Activated T-helper 1 cell treated with Interleukin-2 at 50 U/mL for 16 hours (primary cell): Measurements from ENCODE around the gene CALU.

Experiments
- DNase-seq: peaks from one replicate; pipeline ENCODE4 v3.0.0-alpha.2; 2020; ENCODE audit warnings: low read depth

The CALU gene

DNA sequence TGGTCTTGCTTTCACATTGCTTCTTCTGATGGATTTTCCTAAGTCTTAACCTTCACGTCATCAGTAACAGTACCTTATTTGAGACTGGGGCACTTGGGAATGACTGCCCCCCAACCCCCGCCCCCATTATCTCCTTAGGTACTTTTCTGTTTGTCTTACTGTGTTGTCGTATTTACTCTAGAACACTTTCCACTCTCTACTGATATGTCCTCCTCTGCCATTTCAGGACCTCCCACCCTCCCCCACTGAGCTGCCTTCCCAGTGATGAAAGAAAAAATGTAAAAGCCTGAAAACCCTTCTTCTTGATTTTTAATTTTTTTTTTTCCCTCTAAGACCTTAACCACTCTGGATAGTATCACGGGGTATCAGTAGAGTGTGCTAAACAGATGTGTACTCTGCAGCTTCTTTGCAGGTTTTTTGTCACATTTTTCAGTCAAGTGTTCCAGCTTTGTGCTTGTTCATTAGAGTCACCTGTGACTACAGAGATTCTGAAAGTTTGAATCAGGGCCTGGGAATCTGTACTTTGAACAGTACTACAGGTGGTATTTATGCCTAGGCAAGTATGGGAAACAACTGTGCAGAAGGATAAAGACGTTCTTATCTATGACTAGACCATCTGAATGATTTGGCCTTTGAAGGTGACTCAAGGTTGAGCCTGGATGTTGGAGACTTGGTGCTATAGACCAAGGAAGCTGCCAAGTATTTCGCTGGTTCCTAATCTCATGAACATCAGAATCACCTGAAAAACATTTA lies 8.3 kb downstream of the CALU start:
- DNase-seq = no peak

DNA sequence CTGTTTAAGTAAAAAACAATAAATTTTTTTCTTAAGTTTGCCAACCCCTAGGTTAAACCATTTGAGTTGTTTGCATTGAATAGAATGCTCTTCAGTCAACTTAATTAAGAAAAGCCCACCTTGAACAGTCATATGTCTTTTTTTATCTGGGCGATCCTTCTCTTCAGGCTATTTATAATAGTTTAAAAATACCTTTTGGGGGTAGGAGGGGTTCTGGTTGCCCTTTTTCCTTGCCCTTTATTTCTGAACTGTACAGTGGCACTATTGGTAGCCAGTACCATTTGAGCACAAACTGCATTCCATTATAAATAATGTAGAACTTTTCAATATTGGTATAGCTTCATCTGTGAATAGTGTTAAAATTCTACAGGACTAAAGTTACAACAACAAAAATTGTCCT lies 13.1 kb downstream of the CALU start:
- DNase-seq = no peak

GRCh38 chr7:128755075-128755818 lies 16.1 kb downstream of the CALU start:
- no peak for DNase-seq

DNA sequence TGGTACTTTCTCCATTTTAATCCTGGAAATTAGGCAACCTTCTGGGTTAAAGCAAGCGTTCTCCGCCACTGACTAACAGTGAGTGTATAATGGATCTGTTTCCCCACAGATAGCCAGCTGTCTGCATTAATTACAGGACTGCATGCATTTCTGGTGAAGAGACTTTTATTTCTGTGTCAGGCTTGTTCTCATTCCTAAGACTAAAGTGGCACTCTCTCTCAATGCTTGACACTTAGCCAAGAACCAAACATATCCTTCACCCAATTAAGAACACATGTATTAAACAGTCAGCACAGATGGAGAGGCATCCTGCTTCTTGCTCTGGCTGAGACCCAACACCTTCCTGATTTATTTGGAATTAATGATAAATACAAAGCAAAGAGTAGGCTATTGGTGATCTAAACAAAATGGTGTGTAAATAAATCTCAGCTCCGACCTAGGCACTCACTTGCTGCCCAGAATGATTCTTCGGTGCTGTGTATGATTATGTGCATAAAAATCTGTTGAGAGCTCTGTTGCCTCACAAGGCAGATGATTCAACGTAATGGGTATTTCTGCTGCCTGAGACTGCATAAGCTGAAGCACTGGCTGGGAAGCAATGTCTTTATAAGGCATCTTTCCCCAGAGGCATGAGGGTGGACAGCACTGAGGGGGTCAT lies 16.8 kb downstream of the CALU start:
- DNase-seq = no peak

GRCh38 chr7:128757203-128757602 lies 18.0 kb downstream of the CALU start:
- no peak for DNase-seq

- no peak for DNase-seq
Measured at GRCh38 chr7:128758553-128758952, 19.4 kb downstream of the CALU start.

- DNase-seq = no peak
Measured at GRCh38 chr7:128759242-128759641, 20.1 kb downstream of the CALU start.

DNA sequence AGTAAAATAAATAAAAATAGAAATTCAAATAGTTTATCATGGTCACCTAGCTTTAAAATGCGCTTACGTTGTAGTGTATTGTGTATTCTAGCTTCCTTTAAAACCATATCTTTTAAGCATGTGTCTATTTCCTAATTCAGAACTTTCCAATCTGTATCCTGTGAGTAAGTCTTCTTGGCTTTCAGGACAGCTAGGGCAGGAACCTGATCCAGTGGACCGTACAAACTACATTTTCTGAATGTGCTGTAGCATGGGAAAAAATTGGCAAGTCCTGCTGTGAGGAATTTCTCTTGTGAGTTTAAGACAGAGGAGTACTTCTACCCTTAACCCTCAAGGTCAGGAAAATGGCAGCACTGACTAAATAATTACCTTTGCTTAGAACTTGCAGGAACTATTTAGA lies 24.4 kb downstream of the CALU start:
- DNase-seq = no peak

DNA sequence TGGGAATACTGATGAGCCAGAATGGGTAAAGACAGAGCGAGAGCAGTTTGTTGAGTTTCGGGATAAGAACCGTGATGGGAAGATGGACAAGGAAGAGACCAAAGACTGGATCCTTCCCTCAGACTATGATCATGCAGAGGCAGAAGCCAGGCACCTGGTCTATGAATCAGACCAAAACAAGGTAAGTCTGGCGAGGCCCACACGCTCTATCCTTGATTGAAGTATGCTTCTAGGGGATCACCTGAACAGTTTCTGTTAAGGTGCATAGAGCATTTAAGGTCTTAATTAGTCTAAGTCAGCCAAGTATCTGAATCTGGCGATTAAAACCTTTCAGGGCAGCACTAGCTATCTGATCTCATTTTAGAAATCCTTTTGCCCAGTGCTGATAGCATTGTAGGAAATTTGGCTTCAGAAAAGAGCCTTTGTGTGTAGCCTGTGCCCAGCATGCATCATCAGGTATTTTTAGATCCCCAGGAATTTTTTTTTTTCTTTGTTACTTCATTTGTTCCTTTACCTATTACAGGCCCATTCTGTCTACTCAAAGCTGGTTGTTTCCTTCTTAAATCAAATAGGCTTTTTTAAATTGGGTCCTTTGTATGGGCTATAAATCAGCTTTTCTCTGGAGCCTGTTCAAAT lies 28.4 kb downstream of the CALU start:
- DNase-seq = no peak

GRCh38 chr7:128770233-128770632 lies 31.1 kb downstream of the CALU start:
- no peak for DNase-seq

GRCh38 chr7:128773604-128774003 lies 34.4 kb downstream of the CALU start:
- DNase-seq = no peak

DNA sequence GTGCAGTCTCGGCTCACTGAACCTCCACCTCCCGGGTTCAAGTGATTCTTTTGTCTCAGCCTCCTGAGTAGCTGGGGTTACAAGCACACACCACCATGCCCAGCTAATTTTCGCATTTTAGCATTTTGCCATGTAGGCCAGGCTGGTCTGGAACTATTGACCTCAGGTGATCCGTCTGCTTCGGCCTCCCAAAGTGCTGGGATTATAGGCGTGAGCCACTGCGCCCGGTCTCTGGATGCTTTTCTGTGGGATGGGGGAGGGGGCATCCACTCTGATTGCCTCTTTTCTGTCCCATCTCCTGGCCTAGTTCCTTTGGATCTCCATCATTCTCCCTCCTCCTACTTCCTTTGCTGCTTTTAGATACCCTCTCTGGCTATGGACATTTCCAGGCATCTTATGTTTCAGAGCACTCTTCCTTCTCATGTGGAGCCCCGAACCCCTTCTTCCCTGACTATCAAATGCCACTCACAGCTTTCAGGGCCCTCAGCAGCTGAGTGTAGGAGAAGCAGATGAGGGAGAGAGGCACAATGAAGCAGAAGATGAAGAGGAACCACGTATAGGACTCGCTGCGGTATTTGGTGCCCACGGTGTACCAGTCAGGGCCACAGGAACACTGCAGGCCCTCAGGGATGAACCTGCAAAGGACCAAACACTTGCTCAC lies 35.0 kb downstream of the CALU start:
- no peak for DNase-seq

DNA sequence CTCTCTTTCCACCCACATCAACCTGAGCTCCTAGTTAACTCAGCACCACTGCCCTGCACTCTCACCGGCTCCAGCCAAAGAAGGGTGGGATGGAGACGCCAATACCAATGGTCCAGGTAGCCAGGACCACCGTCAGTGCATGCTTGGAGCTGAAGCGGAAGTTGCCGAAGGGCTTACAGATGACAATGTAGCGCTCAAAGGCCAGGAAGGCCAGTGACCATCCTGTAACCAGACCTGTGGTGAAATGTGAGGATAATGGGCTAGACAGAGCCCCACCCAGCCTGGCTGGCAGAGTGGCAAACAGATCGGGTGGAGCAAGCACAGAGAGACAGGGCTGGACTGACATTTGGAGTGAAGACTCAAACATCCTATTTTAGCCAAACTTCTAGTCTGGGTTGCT lies 35.8 kb downstream of the CALU start:
- no peak for DNase-seq

DNA sequence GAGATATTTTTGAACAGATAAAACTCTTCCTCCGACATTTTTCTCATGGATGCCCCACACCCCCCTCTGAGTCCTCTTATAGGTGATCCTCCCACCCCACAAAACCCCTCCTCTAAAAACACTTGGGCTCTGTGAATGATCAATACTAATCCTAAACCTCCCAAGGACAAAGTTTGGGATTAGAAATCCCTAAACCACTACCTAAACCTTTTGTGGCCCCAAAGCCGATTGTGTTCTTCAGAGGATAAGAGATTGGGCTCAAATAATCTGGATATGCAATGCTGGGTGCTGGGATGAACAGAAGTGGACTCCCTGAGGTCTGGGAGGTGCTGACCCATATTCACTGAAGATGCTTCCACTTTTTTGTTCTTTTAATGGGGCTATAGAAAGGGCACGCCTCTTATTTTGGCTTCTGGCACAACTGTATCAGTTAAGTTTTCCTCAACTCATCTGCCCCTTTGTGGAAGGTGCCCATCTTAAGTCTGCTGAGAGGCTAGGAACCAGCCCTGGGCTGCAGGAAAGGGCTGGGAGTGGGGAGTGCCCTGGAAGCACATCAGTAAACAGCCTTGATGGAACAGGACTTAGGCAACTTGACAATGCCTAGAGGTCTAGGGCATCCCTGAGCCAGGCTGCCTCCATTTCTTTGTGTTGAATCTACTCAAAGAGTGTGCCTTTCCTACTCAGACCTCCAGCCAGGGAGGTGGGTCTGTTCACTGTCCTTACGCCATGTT lies 36.8 kb downstream of the CALU start, which contains the start of gene OPN1SW:
OPN1SW (minus strand) TSS at position 51 of the 731 bp plus-strand sequence; CDS start at position 38, 13 bp downstream.
- no peak for DNase-seq

GRCh38 chr7:128777156-128778123 lies 38.3 kb downstream of the CALU start:
- DNase-seq = no peak

DNA sequence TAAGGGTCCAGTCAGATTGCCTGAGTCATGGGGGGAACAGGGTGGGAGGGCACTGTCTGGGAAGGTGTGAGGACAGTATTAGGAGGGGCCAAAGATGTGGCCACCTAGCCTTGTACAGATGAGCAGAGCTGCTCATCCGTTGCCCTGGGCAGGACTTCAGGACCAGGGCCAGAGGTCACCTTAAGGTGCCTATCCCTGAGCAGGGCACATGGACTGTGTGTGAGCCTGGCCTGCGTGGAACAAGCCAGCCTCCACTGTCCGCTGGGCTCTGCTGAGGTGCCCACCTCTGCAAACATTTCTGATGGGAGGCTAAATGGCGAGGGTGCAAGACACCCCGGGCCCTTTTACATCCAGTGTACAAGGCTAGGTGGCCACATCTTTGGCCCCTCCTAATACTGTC lies 39.8 kb downstream of the CALU start:
- DNase-seq = no peak

DNA sequence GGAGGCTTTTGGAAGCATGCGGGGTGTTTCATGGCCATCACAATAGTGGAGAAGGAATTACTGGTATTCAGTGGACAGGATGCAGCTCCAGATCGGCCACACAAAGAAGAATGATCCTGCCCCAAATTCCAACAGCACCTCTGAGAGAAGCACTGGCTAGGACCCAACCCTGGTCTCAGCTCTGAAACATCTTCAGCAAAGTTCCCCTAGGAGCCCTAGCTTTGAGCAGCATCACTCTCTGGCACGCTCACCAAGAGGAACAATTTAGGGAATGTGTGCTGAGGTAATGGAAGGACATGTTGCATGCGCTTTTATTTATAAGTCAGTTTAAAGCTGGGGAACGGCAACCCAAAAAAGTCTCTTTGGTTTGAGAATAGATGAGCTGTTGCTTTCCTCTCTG lies 42.0 kb downstream of the CALU start:
- DNase-seq = no peak

- DNase-seq = no peak
Measured at GRCh38 chr7:128781851-128782250, 42.7 kb downstream of the CALU start.

DNA sequence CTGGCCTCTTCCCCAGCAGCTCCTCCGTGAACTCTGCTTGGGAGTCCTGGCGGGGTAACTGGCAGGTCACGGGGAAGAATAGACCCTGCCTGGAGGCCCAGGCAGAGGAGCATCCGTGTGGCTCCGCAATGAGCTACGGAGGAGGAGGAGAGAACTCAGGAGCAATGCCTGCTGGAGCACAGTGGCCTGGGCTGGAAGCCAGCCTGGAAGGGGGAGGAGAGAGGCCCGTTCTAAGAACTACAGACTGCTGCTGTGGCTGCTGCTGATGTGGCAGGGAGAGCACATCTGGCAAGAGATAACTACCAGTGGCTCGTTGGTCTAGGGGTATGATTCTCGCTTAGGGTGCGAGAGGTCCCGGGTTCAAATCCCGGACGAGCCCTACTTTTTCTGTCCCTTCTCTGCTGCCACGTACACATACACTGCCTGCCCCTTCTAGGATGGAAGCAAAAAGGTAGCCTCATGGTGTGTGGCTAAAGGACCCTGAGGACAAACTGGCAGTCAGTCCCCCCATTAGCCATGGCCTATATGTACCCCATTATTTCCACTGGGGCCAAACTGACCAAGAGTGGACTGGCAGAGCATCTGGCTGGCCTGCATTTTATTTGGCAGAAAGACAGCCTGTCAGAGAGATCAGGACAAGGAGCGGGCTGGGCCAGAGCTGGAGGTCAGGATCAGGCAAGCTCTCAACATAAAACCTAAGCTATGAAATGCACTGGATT lies 44.1 kb downstream of the CALU start:
- DNase-seq = no peak
